Transverse colon (tissue), 4 donors: Measurements from ENCODE around the gene ROR1. TPM values are rescaled to one million over a fixed set of nuclear protein-coding genes. Genes with fewer than 3 reads are reported as not detected.

ENCODE experiments used
- DNase-seq: peaks from one replicate; pipeline ENCODE4 v3.0.0-alpha.2; 2019
- H3K27ac ChIP-seq, 4 donors: fragments of 200-600 bp; sonication (generic); 2 replicates each; pipeline ENCODE4 v1.5.1; 2016 to 2018; ENCODE audit warnings: inconsistent platforms in 4 of 4
- H3K27me3 ChIP-seq: fragments of 200-600 bp; sonication (generic); 2 replicates; pipeline ENCODE4 v1.5.1; 2017; ENCODE audit warnings: inconsistent platforms
- H3K36me3 ChIP-seq, 4 donors: fragments of 200-600 bp; sonication (generic); 2 replicates each; pipeline ENCODE4 v1.5.1; 2017 to 2019; ENCODE audit warnings: inconsistent platforms in 4 of 4
- H3K4me1 ChIP-seq, 4 donors: fragments of 200-600 bp; sonication (generic); 2 replicates each; pipeline ENCODE4 v1.5.1; 2017 to 2020; ENCODE audit warnings: inconsistent platforms in 4 of 4
- H3K4me3 ChIP-seq, 4 donors: fragments of 200-600 bp; sonication (generic); 1 replicate in 1 of 4; 2 replicates in 3 of 4; pipeline versions ENCODE4 v1.5.1 to v1.6.1; 2017 to 2019; ENCODE audit warnings: inconsistent platforms in 4 of 4
- H3K9me3 ChIP-seq, 2 donors: fragments of 200-600 bp; sonication (generic); 2 replicates each; pipeline ENCODE4 v1.5.1; 2017 to 2019; ENCODE audit warnings: inconsistent platforms in 2 of 2
- CTCF ChIP-seq, 5 experiments: fragments of 200-600 bp in 3 of 5; fragments of 450-650 bp in 2 of 5; sonication (generic) in 3 of 5; IDR thresholded peaks; 1 replicate in 2 of 5; 2 replicates in 3 of 5; pipeline ENCODE4 v1.5.1; 2016 to 2017; ENCODE audit warnings: antibody characterized with exemption in 5 of 5, inconsistent platforms in 3 of 5, mild to moderate bottlenecking in 2 of 5, moderate library complexity in 1 of 5
- EP300 ChIP-seq: sonication (generic); formaldehyde crosslinking; IDR thresholded peaks from one replicate; pipeline ENCODE4 v1.6.1; 2017; ENCODE audit warnings: antibody characterized with exemption, low read depth
- POLR2A ChIP-seq: fragments of 450-650 bp; IDR thresholded peaks from one replicate; pipeline ENCODE4 v1.6.1; 2016; ENCODE audit warnings: antibody characterized with exemption, mild to moderate bottlenecking, moderate library complexity
- POLR2AphosphoS5 ChIP-seq, 3 donors: sonication (generic); formaldehyde crosslinking; IDR thresholded peaks; one replicate each; pipeline ENCODE4 v1.6.1; 2016; ENCODE audit warnings: antibody characterized with exemption in 3 of 3
- whole genome bisulfite sequencing, 2 donors: methylation state at CpG; one replicate each; pipeline ENCODE4 v1.1.5; 2018; ENCODE audit warnings: low coverage in 1 of 2; 5-methylcytosine and 5-hydroxymethylcytosine counted together
- in situ Hi-C, 4 donors: fragments of 200-750 bp; cut with MboI; loops; one replicate each; pipeline versions ENCODE4 v1.15.0 to v1.15.1; 2017; ENCODE audit warnings: low sequenced_read_pairs in 3 of 4, low pct_ligation_motif_present in 1 of 4, low pct_unique_long_range_greater_than_20kb in 1 of 4
- intact Hi-C: fragments of 100-400 bp; cut with DNase I; formaldehyde crosslinking; loops from one replicate; pipeline ENCODE4 v1.15.1; 2023; ENCODE audit warnings: low total_unique reads
- total RNA-seq, 4 donors: library from RNA; depleted of rRNA; stranded (reverse); fragments of >200 nt; gene quantifications; one replicate each; pipeline ENCODE4 v1.1.0, GENCODE V29; 2016

ROR1 gene
- total RNA-seq, 4 donors from 2014 or later, result 3.0 to 6.7 (median 4.6) TPM

GRCh38 chr1:63950023-63950422, 176.2 kb downstream of the ROR1 start:
- no peak overlapping the region for H3K4me3 ChIP-seq
- 59 to 62% methylated on average over 3 of the region's 3 CpGs for WGBS, 2 donors
- intact Hi-C loops, result no loop called here

GRCh38 chr1:63951059-63951946, 177.5 kb downstream of the ROR1 start:
- DNase-seq, result no peak
- intact Hi-C loops (no loop called here), in situ Hi-C loops (no loop called here)
- no peaks in the 10 kb centered on the region for H3K36me3 ChIP-seq
- H3K9me3 ChIP-seq, result peaks cover 0 to 10% of the 10 kb centered on the region in 2 donors
- peaks cover 0 to 10% (median 0%) of the 10 kb centered on the region in 4 donors for H3K4me1 ChIP-seq
- no peak overlapping the region for H3K27ac ChIP-seq
- H3K27me3 ChIP-seq, result no peaks in the 10 kb centered on the region
- 72 to 82% methylated on average over 5 of the region's 5 CpGs for WGBS, 2 donors
- no peak for TF ChIP-seq CTCF (IDR thresholded peaks at IDR 0.05)
- TF ChIP-seq POLR2A, result no peak
- TF ChIP-seq EP300, result no peak
- no peak for TF ChIP-seq POLR2AphosphoS5 (IDR thresholded peaks at IDR 0.05)
- H3K4me3 ChIP-seq, result no peak overlapping the region

More at GRCh38 chr1:63950023-63950422, 176.2 kb downstream of the ROR1 start:
- Histone ChIP-seq H3K4me1 (peaks cover 0 to 10% (median 0%) of the 10 kb centered on the region in 4 donors), H3K9me3 (peaks cover 0 to 10% of the 10 kb centered on the region in 2 donors), H3K27me3 (no peaks in the 10 kb centered on the region), H3K36me3 (no peaks in the 10 kb centered on the region), H3K27ac (peak overlapping the region in 1 of 4 donors; percentile 13)
- in situ Hi-C loops, result no loop called here
- no peak for TF ChIP-seq POLR2AphosphoS5 (IDR thresholded peaks at IDR 0.05)
- no peak for TF ChIP-seq CTCF (IDR thresholded peaks at IDR 0.05)
- TF ChIP-seq POLR2A, result no peak
- no peak for TF ChIP-seq EP300
- no peak for DNase-seq

- in situ Hi-C loops, result no loop called here
- H3K4me1 ChIP-seq, result no peaks in the 10 kb centered on the region
- no peak for TF ChIP-seq CTCF (IDR thresholded peaks at IDR 0.05)
- no peak for TF ChIP-seq POLR2AphosphoS5 (IDR thresholded peaks at IDR 0.05)
- no peak for TF ChIP-seq POLR2A
- no peak for TF ChIP-seq EP300
Measured at GRCh38 chr1:63954187-63954586, 180.4 kb downstream of the ROR1 start.

GRCh38 chr1:63955370-63956145, 181.7 kb downstream of the ROR1 start:
- no peaks in the 10 kb centered on the region for H3K36me3 ChIP-seq
- no peak overlapping the region for H3K27ac ChIP-seq
- no peaks in the 10 kb centered on the region for H3K4me1 ChIP-seq
- H3K4me3 ChIP-seq, result no peak overlapping the region
- WGBS, 2 donors, result 78 to 81% methylated on average over 6 to 8 of the region's 8 CpGs
- intact Hi-C loops (no loop called here), in situ Hi-C loops (no loop called here)
- DNase-seq, result no peak
- peaks cover 3 to 10% of the 10 kb centered on the region in 2 donors for H3K9me3 ChIP-seq
- TF ChIP-seq EP300 (no peak), CTCF (IDR thresholded peaks at IDR 0.05) (no peak), POLR2A (no peak), POLR2AphosphoS5 (IDR thresholded peaks at IDR 0.05) (no peak)
- H3K27me3 ChIP-seq, result no peaks in the 10 kb centered on the region

More at GRCh38 chr1:63954187-63954586, 180.4 kb downstream of the ROR1 start:
- Histone ChIP-seq H3K36me3 (no peaks in the 10 kb centered on the region), H3K9me3 (peaks cover 3 to 10% of the 10 kb centered on the region in 2 donors), H3K27me3 (no peaks in the 10 kb centered on the region), H3K27ac (no peak overlapping the region), H3K4me3 (no peak overlapping the region)
- intact Hi-C loops, result no loop called here
- DNase-seq, result no peak
- WGBS, 2 donors, result 91% methylated on average over 1 of the region's 1 CpG; no CpG with 5 or more reads in 1 of the 2 donors
